ENCODE data around the gene RFT1. TPM values are rescaled to one million over a fixed set of nuclear protein-coding genes. Genes with fewer than 3 reads are reported as not detected.
"Not testable (repeated sequence)": the region's sequence is repeated elsewhere in the genome, so short reads cannot be mapped to it uniquely, and the experiment has no call there.

Gene RFT1
- total RNA-seq, 1 donor from 2014 or later: 19.2 TPM

DNA sequence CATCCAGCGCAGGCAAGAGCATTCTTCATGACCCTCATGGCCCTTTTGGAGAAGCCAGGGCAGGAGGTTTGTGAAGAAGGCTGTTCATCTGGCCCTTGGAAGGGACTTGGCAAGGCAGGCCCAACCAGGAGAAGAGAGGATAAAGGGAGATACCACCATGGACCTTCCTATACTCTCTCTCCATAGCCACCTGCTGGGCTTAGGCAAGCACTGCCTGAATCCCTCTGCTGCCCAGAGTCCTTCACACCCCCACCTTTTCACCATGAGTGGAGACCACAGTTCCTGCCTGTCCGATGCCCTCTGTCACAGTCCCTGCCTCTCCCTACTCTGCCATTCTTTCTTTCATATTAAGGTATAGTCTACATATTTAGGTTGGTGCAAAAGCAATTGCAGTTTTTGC lies 73.8 kb downstream of the RFT1 start:
- FAIRE-seq: no peak
- H3K27me3 Mint-ChIP-seq (ENCODE audit: low read depth, unreplicated experiment): peaks cover 3% of the 10 kb centered on the region
- TF ChIP-seq EZH2 (IDR thresholded peaks at IDR 0.05; ENCODE audit: insufficient read depth, low read length): no peak
- TF ChIP-seq, protein P1, sequence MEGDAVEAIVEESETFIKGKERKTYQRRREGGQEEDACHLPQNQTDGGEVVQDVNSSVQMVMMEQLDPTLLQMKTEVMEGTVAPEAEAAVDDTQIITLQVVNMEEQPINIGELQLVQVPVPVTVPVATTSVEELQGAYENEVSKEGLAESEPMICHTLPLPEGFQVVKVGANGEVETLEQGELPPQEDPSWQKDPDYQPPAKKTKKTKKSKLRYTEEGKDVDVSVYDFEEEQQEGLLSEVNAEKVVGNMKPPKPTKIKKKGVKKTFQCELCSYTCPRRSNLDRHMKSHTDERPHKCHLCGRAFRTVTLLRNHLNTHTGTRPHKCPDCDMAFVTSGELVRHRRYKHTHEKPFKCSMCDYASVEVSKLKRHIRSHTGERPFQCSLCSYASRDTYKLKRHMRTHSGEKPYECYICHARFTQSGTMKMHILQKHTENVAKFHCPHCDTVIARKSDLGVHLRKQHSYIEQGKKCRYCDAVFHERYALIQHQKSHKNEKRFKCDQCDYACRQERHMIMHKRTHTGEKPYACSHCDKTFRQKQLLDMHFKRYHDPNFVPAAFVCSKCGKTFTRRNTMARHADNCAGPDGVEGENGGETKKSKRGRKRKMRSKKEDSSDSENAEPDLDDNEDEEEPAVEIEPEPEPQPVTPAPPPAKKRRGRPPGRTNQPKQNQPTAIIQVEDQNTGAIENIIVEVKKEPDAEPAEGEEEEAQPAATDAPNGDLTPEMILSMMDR (IDR thresholded peaks at IDR 0.05; ENCODE audit: insufficient read depth, low read depth, low read length): peak; percentile 32
- H3K4me3 Mint-ChIP-seq (ENCODE audit: unreplicated experiment): no peak overlapping the region
- Histone ChIP-seq H3K27ac (ENCODE audit: low read depth, low read length) (no peak overlapping the region), H3K4me1 (ENCODE audit: insufficient read depth, low read length) (no peaks in the 10 kb centered on the region), H3K79me2 (ENCODE audit: insufficient read depth, low read length) (no peaks in the 10 kb centered on the region), H2AFZ (ENCODE audit: low read depth, low read length) (no peak overlapping the region), H3K36me3 (ENCODE audit: insufficient read depth, low read length) (no peaks in the 10 kb centered on the region), H3K4me2 (ENCODE audit: low read length) (no peak overlapping the region), H3K9ac (ENCODE audit: low read length) (no peak overlapping the region), H3K9me3 (ENCODE audit: insufficient read depth, low read depth, low read length) (no peaks in the 10 kb centered on the region), H3K27me3 (ENCODE audit: insufficient read depth, low read length) (no peaks in the 10 kb centered on the region), H4K20me1 (ENCODE audit: insufficient read depth, low read length) (no peaks in the 10 kb centered on the region), H3K4me3 (ENCODE audit: insufficient read depth, low read depth, low read length) (no peak overlapping the region)
- no peaks in the 10 kb centered on the region for H3K36me3 Mint-ChIP-seq (ENCODE audit: low read depth, unreplicated experiment)
- DNase-seq (ENCODE audit: low read depth): no peak
- H3K9me3 Mint-ChIP-seq (ENCODE audit: unreplicated experiment): no peaks in the 10 kb centered on the region
- no peaks in the 10 kb centered on the region for H3K4me1 Mint-ChIP-seq (ENCODE audit: low read depth, unreplicated experiment)
- no peak overlapping the region for H3K27ac Mint-ChIP-seq (ENCODE audit: unreplicated experiment)

DNA sequence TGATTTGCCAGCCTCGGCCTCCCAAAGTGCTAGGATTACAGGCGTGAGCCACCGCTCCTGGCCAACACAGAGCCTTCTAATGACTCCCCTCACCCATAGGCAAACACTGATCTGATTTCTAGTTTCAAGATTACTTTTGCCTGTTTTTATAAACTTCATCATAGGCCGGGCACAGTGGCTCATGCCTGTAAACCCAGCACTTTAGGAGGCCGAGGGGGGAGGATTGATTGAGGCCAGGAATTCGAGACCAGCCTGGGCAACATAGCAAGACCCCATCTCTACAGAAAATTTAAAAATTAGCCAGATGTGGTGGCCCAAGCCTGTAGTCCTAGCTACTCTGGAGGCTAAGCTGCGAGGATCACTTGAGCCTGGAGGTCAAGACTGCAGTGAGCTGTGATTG lies 76.0 kb downstream of the RFT1 start:
- not testable (repeated sequence) for H3K4me3 Mint-ChIP-seq (ENCODE audit: unreplicated experiment); H3K27ac ChIP-seq (ENCODE audit: low read depth, low read length); FAIRE-seq; H3K9me3 Mint-ChIP-seq (ENCODE audit: unreplicated experiment); H3K4me3 ChIP-seq (ENCODE audit: insufficient read depth, low read depth, low read length); H3K79me2 ChIP-seq (ENCODE audit: insufficient read depth, low read length); H3K9me3 ChIP-seq (ENCODE audit: insufficient read depth, low read depth, low read length); H3K27me3 ChIP-seq (ENCODE audit: insufficient read depth, low read length); H3K36me3 ChIP-seq (ENCODE audit: insufficient read depth, low read length); H4K20me1 ChIP-seq (ENCODE audit: insufficient read depth, low read length); H2AFZ ChIP-seq (ENCODE audit: low read depth, low read length); H3K27ac Mint-ChIP-seq (ENCODE audit: unreplicated experiment); H3K27me3 Mint-ChIP-seq (ENCODE audit: low read depth, unreplicated experiment); H3K4me2 ChIP-seq (ENCODE audit: low read length); H3K4me1 Mint-ChIP-seq (ENCODE audit: low read depth, unreplicated experiment); H3K9ac ChIP-seq (ENCODE audit: low read length); DNase-seq (ENCODE audit: low read depth); H3K36me3 Mint-ChIP-seq (ENCODE audit: low read depth, unreplicated experiment); H3K4me1 ChIP-seq (ENCODE audit: insufficient read depth, low read length)

DNA sequence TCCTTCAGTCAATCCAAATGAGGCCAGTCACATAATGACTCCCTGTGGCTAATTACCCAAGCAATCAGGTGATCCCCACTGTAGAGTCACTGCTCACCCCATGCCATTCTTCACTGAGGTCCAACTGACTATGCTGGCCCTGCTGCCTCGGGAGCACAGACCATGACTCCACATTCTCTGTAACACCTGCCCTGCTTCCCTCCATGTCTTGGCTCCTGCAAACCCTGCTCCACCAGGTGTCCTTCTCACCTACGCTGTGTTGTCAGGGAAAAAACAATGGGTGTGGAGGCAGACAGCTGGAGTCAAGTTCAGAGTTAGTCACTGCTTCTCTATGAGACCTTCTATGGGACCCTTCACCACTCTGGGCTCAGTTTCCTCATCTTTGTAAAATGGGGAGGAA lies 78.3 kb downstream of the RFT1 start:
- Histone ChIP-seq H3K4me2 (ENCODE audit: low read length) (no peak overlapping the region), H3K4me1 (ENCODE audit: insufficient read depth, low read length) (no peaks in the 10 kb centered on the region), H3K79me2 (ENCODE audit: insufficient read depth, low read length) (no peaks in the 10 kb centered on the region), H3K9me3 (ENCODE audit: insufficient read depth, low read depth, low read length) (no peaks in the 10 kb centered on the region), H3K4me3 (ENCODE audit: insufficient read depth, low read depth, low read length) (no peak overlapping the region), H3K27ac (ENCODE audit: low read depth, low read length) (no peak overlapping the region), H3K36me3 (ENCODE audit: insufficient read depth, low read length) (no peaks in the 10 kb centered on the region), H2AFZ (ENCODE audit: low read depth, low read length) (no peak overlapping the region), H4K20me1 (ENCODE audit: insufficient read depth, low read length) (no peaks in the 10 kb centered on the region), H3K9ac (ENCODE audit: low read length) (no peak overlapping the region), H3K27me3 (ENCODE audit: insufficient read depth, low read length) (no peaks in the 10 kb centered on the region)
- DNase-seq (ENCODE audit: low read depth): no peak
- Mint-ChIP-seq H3K9me3 (ENCODE audit: unreplicated experiment) (peaks cover 2% of the 10 kb centered on the region), H3K27me3 (ENCODE audit: low read depth, unreplicated experiment) (peaks cover 12% of the 10 kb centered on the region), H3K4me3 (ENCODE audit: unreplicated experiment) (no peak overlapping the region), H3K36me3 (ENCODE audit: low read depth, unreplicated experiment) (no peaks in the 10 kb centered on the region), H3K4me1 (ENCODE audit: low read depth, unreplicated experiment) (no peaks in the 10 kb centered on the region), H3K27ac (ENCODE audit: unreplicated experiment) (no peak overlapping the region)
- no peak for FAIRE-seq
- TF ChIP-seq, protein P1 (IDR thresholded peaks at IDR 0.05; ENCODE audit: insufficient read depth, low read depth, low read length): no peak
- TF ChIP-seq EZH2 (IDR thresholded peaks at IDR 0.05; ENCODE audit: insufficient read depth, low read length): no peak
